ENCODE data around the gene CAMTA2.
A peak's percentile ranks its signal among the peaks of the same experiment; 100 is the strongest.

Gene CAMTA2

GRCh38 chr17:4967539-4968485 is 19.7 kb downstream of the CAMTA2 start, which contains the start of gene SPAG7:
SPAG7 (minus strand) TSS chr17:4967817; CDS start chr17:4967804, 13 bp downstream.
- DNase-seq, result peak; percentile 96

DNA sequence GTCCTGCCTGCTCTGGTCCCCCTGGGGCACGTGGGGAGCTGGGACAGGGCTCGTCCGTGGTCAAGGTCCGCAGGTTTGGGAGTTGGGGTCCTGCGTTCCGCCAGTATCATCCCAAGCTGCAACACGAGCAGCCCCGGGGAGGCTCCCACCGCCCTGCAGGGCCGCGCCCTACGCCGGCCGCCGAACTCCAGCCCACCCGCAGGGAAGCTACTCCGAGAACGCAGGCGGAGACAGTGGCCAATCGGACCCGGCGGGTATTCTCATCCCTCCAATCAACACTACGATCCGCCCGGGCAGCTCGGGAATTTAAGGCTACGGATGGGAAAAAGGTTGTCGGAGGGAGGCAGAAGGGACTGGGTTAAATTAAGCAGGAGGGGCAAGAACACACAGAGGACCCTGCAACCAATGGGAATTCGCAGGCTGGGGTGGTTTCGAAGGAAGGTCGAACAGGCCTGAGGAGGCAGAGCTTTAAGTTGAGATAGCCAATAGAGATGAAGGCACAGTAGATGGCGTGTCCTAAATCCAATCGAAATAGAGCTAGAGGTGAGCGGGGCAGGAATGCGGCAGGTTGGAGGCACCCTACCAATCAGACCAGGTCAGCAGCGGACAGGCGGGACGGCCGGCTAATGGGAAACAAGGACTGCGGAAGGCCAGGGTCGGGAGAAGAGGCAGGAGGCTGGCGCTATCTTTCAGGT is 20.5 kb downstream of the CAMTA2 start:
- peak; percentile 100 for DNase-seq

GRCh38 chr17:4965311-4965986 is 22.0 kb downstream of the CAMTA2 start:
- no peak for DNase-seq

DNA sequence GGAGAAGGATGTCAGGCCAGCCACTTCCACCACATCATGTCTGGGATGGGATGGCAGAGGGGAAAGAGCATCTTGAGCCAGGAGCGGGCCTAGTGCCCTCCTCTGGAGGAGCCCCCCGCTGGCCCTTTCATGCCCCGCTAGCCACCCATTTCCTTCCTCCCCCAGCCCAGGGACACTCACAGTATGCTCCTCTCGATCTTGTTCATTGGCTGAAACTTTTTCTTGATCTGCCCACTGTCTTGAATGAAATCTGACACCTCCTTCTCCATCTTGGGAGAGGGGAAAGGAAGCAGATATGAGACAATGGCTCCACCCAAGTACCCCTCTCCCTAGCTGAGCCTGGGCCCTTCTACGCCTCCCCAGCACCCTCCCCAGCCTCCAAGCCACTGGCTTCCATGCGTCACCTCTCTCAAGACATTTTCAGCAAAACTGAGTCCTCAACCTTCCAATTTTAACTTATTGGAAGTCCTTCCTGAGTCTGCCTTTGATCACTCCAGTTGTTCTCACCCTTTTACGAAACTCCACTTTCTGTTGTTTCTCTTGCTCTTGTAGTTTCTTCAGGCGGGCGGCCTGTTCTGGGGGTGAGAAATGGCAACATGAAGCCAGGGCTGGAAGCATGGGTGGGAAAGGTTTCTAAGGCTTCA is 27.1 kb downstream of the CAMTA2 start:
- no peak for DNase-seq

- DNase-seq, result no peak
Measured at GRCh38 chr17:4959261-4959965, 28.1 kb downstream of the CAMTA2 start.

DNA sequence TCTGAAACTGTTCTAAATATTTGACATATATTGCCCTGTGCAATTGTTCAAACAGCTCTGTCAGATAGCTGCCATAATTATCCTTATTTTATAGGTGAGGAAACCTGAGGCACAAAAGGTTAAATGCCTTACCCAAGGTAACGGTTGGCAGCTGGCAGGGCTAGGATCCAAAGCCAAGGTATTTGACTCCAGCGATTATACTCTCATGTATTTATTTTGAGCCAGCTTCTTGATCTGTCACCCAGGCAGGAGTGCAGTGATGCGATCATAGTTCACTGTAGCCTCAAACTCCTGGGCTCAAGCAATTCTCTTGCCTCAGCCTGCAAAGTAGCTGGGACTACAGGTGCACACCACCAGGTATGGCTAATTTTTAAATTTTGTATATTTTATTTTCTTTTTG is 29.4 kb downstream of the CAMTA2 start:
- DNase-seq, result no peak

DNA sequence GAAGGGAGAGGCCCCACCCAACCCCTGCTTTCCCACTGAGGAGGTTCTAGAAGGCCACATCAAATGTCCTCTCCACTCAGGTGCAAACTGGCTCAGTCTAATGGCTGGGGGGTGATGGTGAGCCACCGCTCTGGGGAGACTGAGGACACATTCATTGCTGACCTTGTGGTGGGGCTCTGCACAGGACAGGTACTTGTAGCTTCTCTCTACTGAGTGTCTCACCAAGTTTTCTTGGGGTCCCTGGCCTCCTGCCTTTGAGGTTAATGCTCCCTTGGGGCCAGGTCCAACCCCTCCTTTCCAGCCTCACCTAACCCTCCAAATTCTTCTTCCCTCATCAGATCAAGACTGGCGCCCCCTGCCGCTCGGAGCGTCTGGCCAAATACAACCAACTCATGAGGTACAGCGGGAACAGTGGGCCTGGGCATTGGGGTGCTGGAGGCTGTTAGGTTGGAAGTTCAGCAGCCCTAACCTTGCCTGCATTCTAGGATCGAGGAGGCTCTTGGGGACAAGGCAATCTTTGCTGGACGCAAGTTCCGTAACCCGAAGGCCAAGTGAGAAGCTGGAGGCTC is 30.9 kb downstream of the CAMTA2 start:
- DNase-seq, result no peak

DNA sequence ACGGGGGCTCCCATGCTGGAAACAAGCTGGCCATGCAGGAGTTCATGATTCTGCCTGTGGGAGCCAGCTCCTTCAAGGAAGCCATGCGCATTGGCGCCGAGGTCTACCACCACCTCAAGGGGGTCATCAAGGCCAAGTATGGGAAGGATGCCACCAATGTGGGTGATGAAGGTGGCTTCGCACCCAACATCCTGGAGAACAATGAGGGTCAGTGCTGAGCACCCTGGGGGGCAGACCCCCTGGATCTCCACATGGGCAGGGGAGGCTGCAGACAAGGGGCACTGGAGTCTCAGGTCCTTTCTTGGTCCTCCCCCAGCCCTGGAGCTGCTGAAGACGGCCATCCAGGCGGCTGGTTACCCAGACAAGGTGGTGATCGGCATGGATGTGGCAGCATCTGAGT is 32.4 kb downstream of the CAMTA2 start:
- DNase-seq, result no peak

GRCh38 chr17:4953451-4953961 is 34.0 kb downstream of the CAMTA2 start:
- DNase-seq, result no peak

- DNase-seq, result no peak
Measured at GRCh38 chr17:4951486-4951885, 36.0 kb downstream of the CAMTA2 start.

DNA sequence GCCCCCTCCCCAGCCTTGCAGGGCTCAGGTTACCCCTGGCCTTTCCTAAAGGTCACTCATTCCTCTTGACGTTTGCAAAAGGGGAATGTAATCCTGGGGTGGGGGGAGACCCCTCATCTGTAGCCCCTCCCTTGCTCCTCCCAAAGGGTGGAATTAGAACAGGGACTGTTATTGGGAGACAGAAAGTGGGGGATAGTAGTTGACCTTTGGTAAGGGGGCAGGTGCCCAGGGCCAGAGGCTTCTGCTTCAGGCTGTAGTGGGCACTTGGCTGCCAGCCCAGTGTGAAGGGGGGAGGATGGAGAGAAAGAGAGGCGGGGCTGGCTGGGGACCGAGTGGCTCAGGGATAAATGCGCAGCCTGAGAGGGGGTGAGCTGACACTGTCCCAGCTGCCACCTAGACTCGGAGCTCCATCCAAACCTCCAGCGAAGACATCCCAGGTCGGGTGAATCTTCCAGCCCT is 36.7 kb downstream of the CAMTA2 start, which contains the start of gene ENO3:
TSS of gene ENO3 (plus strand) at position 374 of the 459 bp plus-strand sequence. CDS start 711 bp downstream, outside the sequence.
- peak; percentile 71 for DNase-seq

GRCh38 chr17:4950075-4950745 is 37.3 kb downstream of the CAMTA2 start:
- peak; percentile 51 for DNase-seq

GRCh38 chr17:4949321-4950074 is 38.0 kb downstream of the CAMTA2 start:
- peak; percentile 65 for DNase-seq

- DNase-seq, result peak; percentile 85
Measured at GRCh38 chr17:4948931-4949320, 38.5 kb downstream of the CAMTA2 start.

DNA sequence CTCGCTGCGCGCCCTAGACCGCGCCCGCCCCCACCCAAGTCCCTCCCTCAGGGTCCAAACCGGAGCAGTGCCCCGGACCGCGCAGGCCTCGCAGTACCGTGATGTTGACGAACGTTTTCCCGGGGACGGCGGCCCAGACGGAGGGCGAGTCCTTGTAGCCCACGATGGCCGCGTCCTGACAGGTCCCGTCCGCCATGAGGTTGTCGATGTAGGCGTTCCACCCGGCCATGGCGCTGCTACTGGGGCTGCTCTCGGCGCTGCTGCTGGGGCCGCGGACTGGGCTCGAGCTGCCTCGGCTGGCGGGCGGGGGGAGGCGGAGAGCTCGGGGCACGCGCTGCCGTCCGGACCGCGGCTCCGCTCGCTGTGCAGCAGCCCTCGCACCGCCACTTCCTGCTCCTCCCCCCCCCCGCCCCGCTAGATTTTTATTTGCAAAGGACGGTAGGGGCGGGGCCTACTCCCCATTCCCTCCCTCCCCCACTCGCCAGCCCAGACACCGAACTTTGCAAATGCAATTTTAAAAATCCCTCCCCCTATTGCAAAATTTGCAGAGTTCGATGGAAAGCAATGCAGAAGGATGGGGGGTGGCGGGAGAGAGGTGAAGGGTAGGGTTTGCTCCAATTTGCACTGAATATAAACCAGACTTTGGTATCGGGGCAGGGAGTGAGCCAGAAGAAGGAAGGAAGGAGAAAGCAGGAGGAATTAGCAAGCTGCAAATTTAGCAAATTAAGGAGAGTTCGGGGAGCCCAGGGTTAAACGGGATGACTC is 39.1 kb downstream of the CAMTA2 start, which contains the start of gene PFN1:
TSS of gene PFN1 (minus strand) at position 365 of the 765 bp plus-strand sequence. CDS start at position 229, 136 bp downstream.
- DNase-seq, result peak; percentile 85

GRCh38 chr17:4947411-4948165 is 39.9 kb downstream of the CAMTA2 start:
- DNase-seq, result no peak

DNA sequence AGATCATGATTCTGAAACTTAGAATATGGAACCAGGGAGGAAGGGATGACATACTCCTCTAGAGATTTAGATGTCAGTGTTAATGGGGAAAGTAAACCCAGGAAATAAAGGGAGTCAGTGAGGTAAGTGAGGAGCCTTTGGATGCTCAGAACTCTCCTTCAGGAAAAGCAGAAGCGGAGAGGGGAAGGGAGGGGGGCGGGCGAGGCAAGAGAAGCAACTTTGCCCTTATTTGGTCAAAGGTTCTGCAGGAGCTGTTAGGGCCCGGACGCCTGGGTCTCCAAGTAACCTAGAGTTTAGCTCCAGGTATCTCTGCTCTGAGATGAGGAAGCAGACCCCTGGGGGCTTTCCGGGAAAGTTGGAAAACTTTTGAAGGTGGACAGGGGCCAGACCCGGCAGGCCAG is 40.5 kb downstream of the CAMTA2 start:
- no peak for DNase-seq

GRCh38 chr17:4946312-4946976 is 41.0 kb downstream of the CAMTA2 start:
- no peak for DNase-seq
